ENCODE results near the gene INCENP.

The INCENP gene

GRCh38 chr11:62124186-62125113, 639 bp downstream of the INCENP start:
- peak; percentile 49 for DNase-seq (ENCODE audit: low read depth)

GRCh38 chr11:62125316-62125715, 1.5 kb downstream of the INCENP start:
- no peak for DNase-seq (ENCODE audit: low read depth)

- no peak for DNase-seq (ENCODE audit: low read depth)
Observed at GRCh38 chr11:62125881-62126280, 2.1 kb downstream of the INCENP start.

- DNase-seq (ENCODE audit: low read depth) = no peak
Observed at GRCh38 chr11:62127426-62127825, 3.6 kb downstream of the INCENP start.

GRCh38 chr11:62127941-62128770, 4.3 kb downstream of the INCENP start:
- DNase-seq (ENCODE audit: low read depth) = no peak

- DNase-seq (ENCODE audit: low read depth) = no peak
Observed at GRCh38 chr11:62128835-62129234, 5.0 kb downstream of the INCENP start.

GRCh38 chr11:62129590-62130282, 5.9 kb downstream of the INCENP start:
- no peak for DNase-seq (ENCODE audit: low read depth)

- DNase-seq (ENCODE audit: low read depth) = no peak
Observed at GRCh38 chr11:62130283-62131169, 6.7 kb downstream of the INCENP start.

- no peak for DNase-seq (ENCODE audit: low read depth)
Observed at GRCh38 chr11:62131170-62131464, 7.3 kb downstream of the INCENP start.

- no peak for DNase-seq (ENCODE audit: low read depth)
Observed at GRCh38 chr11:62132191-62132590, 8.4 kb downstream of the INCENP start.

- DNase-seq (ENCODE audit: low read depth) = no peak
Observed at GRCh38 chr11:62132689-62133293, 9.0 kb downstream of the INCENP start.

GRCh38 chr11:62133328-62134065, 9.7 kb downstream of the INCENP start:
- no peak for DNase-seq (ENCODE audit: low read depth)

GRCh38 chr11:62137276-62137861, 13.6 kb downstream of the INCENP start:
- no peak for DNase-seq (ENCODE audit: low read depth)

- DNase-seq (ENCODE audit: low read depth) = no peak
Observed at GRCh38 chr11:62137881-62138629, 14.2 kb downstream of the INCENP start.

GRCh38 chr11:62138630-62139425, 15.0 kb downstream of the INCENP start:
- no peak for DNase-seq (ENCODE audit: low read depth)

- no peak for DNase-seq (ENCODE audit: low read depth)
Observed at GRCh38 chr11:62139526-62140303, 15.9 kb downstream of the INCENP start.

GRCh38 chr11:62140304-62141110, 16.7 kb downstream of the INCENP start:
- DNase-seq (ENCODE audit: low read depth) = no peak
